HUES64 (cell line): ENCODE results near the gene SCAANT1.
A peak's percentile ranks its signal among the peaks of the same experiment; 100 is the strongest.

ENCODE experiments used
- H3K27ac ChIP-seq: 2 replicates; pipeline ENCODE4 v1.7.0; 2013; ENCODE audit warnings: low read depth, low read length, inconsistent platforms
- H3K27me3 ChIP-seq: 2 replicates; pipeline ENCODE4 v1.6.1; 2013; ENCODE audit warnings: mild to moderate bottlenecking, low read length; ENCODE audit not compliant: insufficient read depth
- H3K36me3 ChIP-seq: 2 replicates; pipeline ENCODE4 v1.6.1; 2013; ENCODE audit warnings: mild to moderate bottlenecking, low read length; ENCODE audit not compliant: insufficient read depth
- H3K4me1 ChIP-seq: 2 replicates; pipeline ENCODE4 v1.6.1; 2013; ENCODE audit warnings: mild to moderate bottlenecking, low read length, moderate library complexity; ENCODE audit not compliant: insufficient read depth
- H3K4me3 ChIP-seq: 2 replicates; pipeline ENCODE4 v1.5.1; 2013; ENCODE audit warnings: mild to moderate bottlenecking, low read length, moderate library complexity
- H3K9ac ChIP-seq: 2 replicates; pipeline ENCODE4 v1.6.1; 2013; ENCODE audit warnings: mild to moderate bottlenecking, low read depth, low read length
- H3K9me3 ChIP-seq: 2 replicates; pipeline ENCODE4 v1.6.1; 2013; ENCODE audit warnings: low read depth, low read length; ENCODE audit not compliant: insufficient read depth
- WGBS: fragments of 150-250, 120-280 bp; methylation state at CpG from one replicate; pipeline ENCODE4 v1.1.7; 2013; ENCODE audit warnings: missing lambda C conversion rate; 5-methylcytosine and 5-hydroxymethylcytosine counted together

SCAANT1 gene

DNA sequence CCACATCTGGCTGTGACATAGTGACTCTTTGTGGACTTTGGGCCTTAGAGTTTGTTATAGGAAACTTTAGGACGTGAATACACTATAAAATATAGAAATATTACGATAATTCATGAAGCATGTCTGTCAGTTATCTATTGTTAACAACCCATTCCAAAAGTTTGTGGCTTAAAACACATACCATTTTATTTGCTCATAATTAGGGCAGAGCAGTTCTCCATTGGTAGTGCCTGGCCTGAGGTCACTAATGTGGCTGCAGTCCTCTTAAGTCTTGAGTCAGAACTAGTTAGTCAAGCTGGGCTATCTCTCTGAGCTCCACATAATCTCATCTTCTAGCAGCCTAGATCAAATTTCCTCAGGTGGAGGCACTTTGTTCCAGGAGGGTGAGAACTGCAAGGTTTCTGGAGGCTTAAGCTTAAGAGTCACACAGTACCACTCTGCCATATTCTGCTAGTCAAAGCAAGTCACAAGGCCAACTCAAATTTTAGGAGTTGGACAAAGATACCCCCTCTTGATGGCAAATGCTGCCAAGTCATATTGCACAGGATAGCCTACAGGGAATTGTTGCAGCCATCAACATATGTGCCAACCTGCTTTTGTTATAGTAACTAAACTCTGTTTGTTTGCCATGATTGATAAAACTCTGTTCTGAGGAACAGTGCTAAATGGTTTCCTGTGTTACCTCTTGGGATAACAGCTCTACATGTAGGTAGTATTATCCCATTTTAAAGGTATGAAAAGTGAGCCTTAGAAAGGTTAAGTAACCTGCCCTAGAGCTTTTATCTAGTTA, 39.9 kb downstream of the SCAANT1 start:
- Histone ChIP-seq H3K36me3 (no peaks in the 10 kb centered on the region), H3K9ac (no peak overlapping the region), H3K27me3 (no peaks in the 10 kb centered on the region), H3K4me3 (no peak overlapping the region), H3K4me1 (peaks cover 17% of the 10 kb centered on the region), H3K27ac (no peak overlapping the region), H3K9me3 (no peaks in the 10 kb centered on the region)
- 100% methylated on average over 1 of the region's 2 CpGs for WGBS

DNA sequence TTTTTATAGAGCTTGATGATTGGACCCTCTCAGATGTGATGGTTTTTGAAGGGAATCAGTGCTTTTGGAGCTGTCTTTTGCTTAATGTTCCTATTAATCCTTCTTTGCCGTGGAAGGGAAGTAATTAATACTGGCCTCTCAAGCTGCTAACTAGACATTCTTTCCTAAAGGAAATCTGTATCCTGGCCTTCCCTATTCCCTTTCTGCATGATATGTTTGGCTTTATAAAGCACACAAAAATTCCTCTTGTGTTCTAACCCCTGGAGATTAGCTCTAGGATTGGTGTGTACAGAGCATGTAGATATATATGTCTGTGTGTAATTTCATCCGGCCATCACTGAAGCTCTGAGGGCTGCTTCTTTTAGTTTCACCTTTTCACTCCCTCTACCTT, 41.6 kb downstream of the SCAANT1 start:
- WGBS, result 100% methylated on average over 1 of the region's 2 CpGs
- Histone ChIP-seq H3K27me3 (no peaks in the 10 kb centered on the region), H3K9me3 (no peaks in the 10 kb centered on the region), H3K4me1 (peaks cover 14% of the 10 kb centered on the region), H3K36me3 (peaks cover 5% of the 10 kb centered on the region), H3K27ac (no peak overlapping the region), H3K9ac (0 out of 2 replicates have a peak overlapping the region, but pooled peaks have one; percentile 1), H3K4me3 (no peak overlapping the region)

- peaks cover 14% of the 10 kb centered on the region for H3K4me1 ChIP-seq
- H3K27me3 ChIP-seq, result no peaks in the 10 kb centered on the region
- no peak overlapping the region for H3K4me3 ChIP-seq
- peaks cover 5% of the 10 kb centered on the region for H3K36me3 ChIP-seq
- no peak overlapping the region for H3K27ac ChIP-seq
- 92% methylated on average over 3 of the region's 3 CpGs for WGBS
- H3K9ac ChIP-seq, result no peak overlapping the region
- H3K9me3 ChIP-seq, result no peaks in the 10 kb centered on the region
Measured at GRCh38 chr3:63869940-63870614, 42.1 kb downstream of the SCAANT1 start.

DNA sequence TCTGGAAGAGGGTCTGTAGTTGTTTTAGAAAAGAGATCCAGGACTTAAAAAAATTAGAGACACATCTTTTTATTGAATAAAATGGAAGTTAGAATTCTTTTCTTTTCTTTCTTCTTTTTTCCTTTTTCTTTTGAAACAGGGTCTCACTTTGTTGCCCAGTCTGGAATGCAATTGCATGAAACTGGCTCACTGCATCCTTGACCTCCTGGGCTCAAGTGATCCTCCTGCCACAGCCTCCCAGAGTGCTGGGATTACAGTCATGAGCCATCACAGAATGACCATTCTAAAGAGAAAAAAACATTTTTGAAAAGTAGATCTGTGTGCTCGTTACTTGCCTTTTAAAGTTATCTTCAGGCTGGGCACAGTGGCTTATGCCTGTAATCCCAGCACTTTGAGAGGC, 45.0 kb downstream of the SCAANT1 start:
- H3K27ac ChIP-seq, result no peak overlapping the region
- H3K4me1 ChIP-seq, result peaks cover 13% of the 10 kb centered on the region
- H3K9ac ChIP-seq, result no peak overlapping the region
- peaks cover 5% of the 10 kb centered on the region for H3K36me3 ChIP-seq
- no peak overlapping the region for H3K4me3 ChIP-seq
- no peaks in the 10 kb centered on the region for H3K27me3 ChIP-seq
- WGBS, result 94% methylated on average over 1 of the region's 1 CpG
- H3K9me3 ChIP-seq, result no peaks in the 10 kb centered on the region

- WGBS, result 76% methylated on average over 1 of the region's 3 CpGs
Measured at GRCh38 chr3:63864965-63865327, 47.2 kb downstream of the SCAANT1 start.

GRCh38 chr3:63864008-63864964, 47.9 kb downstream of the SCAANT1 start:
- WGBS, result 2% methylated on average over 90 of the region's 93 CpGs
- H3K27ac ChIP-seq, result peak overlapping the region; percentile 40; the same call in 1 of the 2 replicates

More at GRCh38 chr3:63864965-63865327, 47.2 kb downstream of the SCAANT1 start:
- Histone ChIP-seq H3K27me3 (no peaks in the 10 kb centered on the region), H3K4me1 (peaks cover 19% of the 10 kb centered on the region), H3K9me3 (no peaks in the 10 kb centered on the region), H3K27ac (no peak overlapping the region), H3K9ac (no peak overlapping the region), H3K36me3 (peaks cover 5% of the 10 kb centered on the region), H3K4me3 (peak overlapping the region; percentile 77)

GRCh38 chr3:63863150-63864007, 48.8 kb downstream of the SCAANT1 start, which contains the start of the genes ATXN7 and THOC7:
ATXN7 (plus strand) TSS chr3:63863867; CDS start chr3:63912599, 48,732 bp downstream.
THOC7 (minus strand) TSS chr3:63863805; CDS start chr3:63863790, 15 bp downstream.
- no peaks in the 10 kb centered on the region for H3K9me3 ChIP-seq
- H3K27me3 ChIP-seq, result no peaks in the 10 kb centered on the region
- peaks cover 26% of the 10 kb centered on the region for H3K4me1 ChIP-seq
- under 1% methylated on average over 98 of the region's 98 CpGs for WGBS
- peaks cover 5% of the 10 kb centered on the region for H3K36me3 ChIP-seq
- peak within 1 kb of the TSS; percentile 85 for H3K27ac ChIP-seq
- H3K9ac ChIP-seq, result peak within 1 kb of the TSS; percentile 96
- peak within 1 kb of the TSS; percentile 77 for H3K4me3 ChIP-seq

More at GRCh38 chr3:63864008-63864964, 47.9 kb downstream of the SCAANT1 start:
- no peaks in the 10 kb centered on the region for H3K27me3 ChIP-seq
- peaks cover 19% of the 10 kb centered on the region for H3K4me1 ChIP-seq
- H3K36me3 ChIP-seq, result peaks cover 5% of the 10 kb centered on the region
- peak overlapping the region; percentile 77 for H3K4me3 ChIP-seq
- H3K9ac ChIP-seq, result peak overlapping the region; percentile 56
- no peaks in the 10 kb centered on the region for H3K9me3 ChIP-seq

DNA sequence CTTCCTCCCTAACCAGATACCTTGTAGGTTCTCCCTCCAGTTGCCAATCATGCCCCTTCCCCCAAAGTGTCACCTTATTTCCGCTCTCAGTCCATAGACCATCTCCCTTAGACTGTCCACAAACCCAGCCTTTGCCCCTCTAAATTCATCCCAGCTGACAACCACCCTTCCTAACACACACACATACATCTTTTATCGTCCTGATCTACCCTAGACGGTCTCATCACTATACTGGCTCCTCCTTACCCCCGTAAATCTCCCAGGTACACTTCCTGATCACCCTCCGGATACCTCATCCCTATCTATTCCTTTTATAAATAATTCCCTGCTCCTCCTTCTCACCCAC, 49.4 kb downstream of the SCAANT1 start:
- 25% methylated on average over 5 of the region's 5 CpGs for WGBS

More for the DNA sequence above, 49.4 kb downstream of the SCAANT1 start:
- Histone ChIP-seq H3K4me3 (peak overlapping the region; percentile 77), H3K4me1 (peaks cover 30% of the 10 kb centered on the region), H3K9me3 (no peaks in the 10 kb centered on the region), H3K36me3 (peaks cover 5% of the 10 kb centered on the region), H3K27ac (no peak overlapping the region), H3K9ac (peak overlapping the region; percentile 96), H3K27me3 (no peaks in the 10 kb centered on the region)
